LNCAP (cell line): ENCODE measurements around the gene RC3H2.

Experiments used
- CTCF ChIP-seq: fragments of 450-650 bp; IDR thresholded peaks from 2 replicates; pipeline ENCODE4 v1.5.1; 2017; ENCODE audit warnings: mild to moderate bottlenecking

RC3H2 gene

GRCh38 chr9:122912964-122913673 lies 8.0 kb upstream of the RC3H2 start, which contains the start of gene ZBTB6:
TSS of gene ZBTB6 (minus strand) at chr9:122913323. CDS start at chr9:122912072, 1,251 bp downstream.
- TF ChIP-seq CTCF = no peak

GRCh38 chr9:122912671-122912963 lies 7.5 kb upstream of the RC3H2 start:
- no peak for TF ChIP-seq CTCF

GRCh38 chr9:122904466-122904822 lies 715 bp downstream of the RC3H2 start:
- no peak for TF ChIP-seq CTCF

GRCh38 chr9:122900791-122901190 lies 4.4 kb downstream of the RC3H2 start:
- TF ChIP-seq CTCF = no peak

- TF ChIP-seq CTCF = no peak
These were observed 7.2 kb downstream of the RC3H2 start for GRCh38 chr9:122897969-122898368.

GRCh38 chr9:122888480-122888879 lies 16.7 kb downstream of the RC3H2 start:
- no peak for TF ChIP-seq CTCF

- no peak for TF ChIP-seq CTCF
These were observed 22.0 kb downstream of the RC3H2 start for GRCh38 chr9:122883125-122883524.

GRCh38 chr9:122879443-122879842 lies 25.7 kb downstream of the RC3H2 start:
- no peak for TF ChIP-seq CTCF
